ENCODE measurements around the gene CCDC15. TPM values are rescaled to one million over a fixed set of nuclear protein-coding genes. Genes with fewer than 3 reads are reported as not detected.

The CCDC15 gene
- total RNA-seq, 2 donors from 2014 or later = 3.6 to 7.1 TPM

DNA sequence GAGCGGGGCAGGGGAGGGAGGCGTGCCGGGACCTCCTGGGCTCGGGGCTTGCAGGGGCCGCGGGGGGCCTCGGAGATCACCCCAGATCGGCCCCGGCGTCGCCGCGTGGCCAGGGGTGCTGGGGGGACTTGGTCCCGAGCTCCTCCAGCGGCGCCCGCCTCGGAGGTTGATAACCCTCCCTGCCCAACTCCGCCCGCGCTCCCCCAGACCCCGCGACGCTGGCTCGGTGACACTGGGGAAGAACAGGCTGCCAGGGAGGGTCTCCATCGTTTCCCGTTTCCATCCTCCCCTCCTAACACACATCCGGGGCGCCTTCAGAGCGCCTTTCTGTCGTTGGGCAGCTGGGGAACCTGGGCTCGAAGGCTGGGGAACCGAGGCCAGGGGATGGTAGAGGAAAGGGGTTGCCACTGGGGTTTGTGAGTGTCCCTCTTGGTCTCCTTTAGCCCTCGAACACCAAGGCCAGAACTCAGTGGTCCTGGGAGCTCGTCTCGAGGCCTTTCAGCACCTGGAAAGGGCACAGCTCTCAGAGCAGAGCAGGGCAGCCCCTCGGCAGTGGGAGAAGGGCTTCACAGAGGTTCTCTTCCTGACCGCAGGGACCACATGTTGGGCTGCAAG is 109.5 kb downstream of the CCDC15 start:
- Histone ChIP-seq H3K27ac (peak overlapping the region; percentile 56 to 71), H3K9me3 (no peaks in the 10 kb centered on the region)
- intact Hi-C loops (cut with DNase I) = no loop called here

DNA sequence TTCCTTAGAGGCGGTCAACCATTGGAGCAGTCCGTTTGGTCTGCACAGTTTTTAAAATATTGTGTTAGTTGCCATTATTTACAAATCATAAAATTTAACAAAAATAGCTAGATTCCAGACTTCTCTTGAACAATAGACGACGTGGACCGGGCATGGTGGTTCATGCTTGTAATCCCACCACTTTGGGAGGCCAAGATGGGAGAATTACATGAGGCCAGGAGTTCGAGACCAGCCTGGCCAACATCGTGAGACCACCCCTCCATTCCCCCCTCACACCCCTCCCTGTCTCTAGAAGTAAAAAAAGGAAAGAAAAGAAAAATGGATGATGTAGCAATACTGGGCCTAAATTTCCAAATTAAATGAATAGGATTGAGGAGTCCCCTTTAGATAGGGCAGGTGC is 110.1 kb downstream of the CCDC15 start:
- intact Hi-C loops (cut with DNase I) = no loop called here
- H3K27ac ChIP-seq = no peak overlapping the region
- H3K36me3 ChIP-seq = no peaks in the 10 kb centered on the region
- H3K4me3 ChIP-seq = peak overlapping the region in 1 of 2 donors; percentile 50
- peaks cover 4% of the 10 kb centered on the region for H3K4me1 ChIP-seq (replicated peaks)
- TF ChIP-seq POLR2A (IDR thresholded peaks at IDR 0.05) = no peak
- TF ChIP-seq, protein P1, sequence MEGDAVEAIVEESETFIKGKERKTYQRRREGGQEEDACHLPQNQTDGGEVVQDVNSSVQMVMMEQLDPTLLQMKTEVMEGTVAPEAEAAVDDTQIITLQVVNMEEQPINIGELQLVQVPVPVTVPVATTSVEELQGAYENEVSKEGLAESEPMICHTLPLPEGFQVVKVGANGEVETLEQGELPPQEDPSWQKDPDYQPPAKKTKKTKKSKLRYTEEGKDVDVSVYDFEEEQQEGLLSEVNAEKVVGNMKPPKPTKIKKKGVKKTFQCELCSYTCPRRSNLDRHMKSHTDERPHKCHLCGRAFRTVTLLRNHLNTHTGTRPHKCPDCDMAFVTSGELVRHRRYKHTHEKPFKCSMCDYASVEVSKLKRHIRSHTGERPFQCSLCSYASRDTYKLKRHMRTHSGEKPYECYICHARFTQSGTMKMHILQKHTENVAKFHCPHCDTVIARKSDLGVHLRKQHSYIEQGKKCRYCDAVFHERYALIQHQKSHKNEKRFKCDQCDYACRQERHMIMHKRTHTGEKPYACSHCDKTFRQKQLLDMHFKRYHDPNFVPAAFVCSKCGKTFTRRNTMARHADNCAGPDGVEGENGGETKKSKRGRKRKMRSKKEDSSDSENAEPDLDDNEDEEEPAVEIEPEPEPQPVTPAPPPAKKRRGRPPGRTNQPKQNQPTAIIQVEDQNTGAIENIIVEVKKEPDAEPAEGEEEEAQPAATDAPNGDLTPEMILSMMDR (IDR thresholded peaks at IDR 0.05) = no peak
- TF ChIP-seq POLR2AphosphoS5 (IDR thresholded peaks at IDR 0.05) = no peak
- H3K27me3 ChIP-seq (replicated peaks; ENCODE audit: insufficient read depth) = no peaks in the 10 kb centered on the region
- 77% methylated on average over 7 of the region's 7 CpGs for WGBS
- no peaks in the 10 kb centered on the region for H3K9me3 ChIP-seq
- DNase-seq (ENCODE audit: low spot score) = no peak

More for the DNA sequence above, 109.5 kb downstream of the CCDC15 start:
- Histone ChIP-seq H3K27me3 (replicated peaks; ENCODE audit: insufficient read depth) (no peaks in the 10 kb centered on the region), H3K4me3 (peak overlapping the region; percentile 45 to 50), H3K36me3 (no peaks in the 10 kb centered on the region), H3K4me1 (replicated peaks) (peaks cover 4% of the 10 kb centered on the region)
- 9% methylated on average over 37 of the region's 38 CpGs for WGBS
- TF ChIP-seq, protein P1 (IDR thresholded peaks at IDR 0.05) = no peak
- TF ChIP-seq POLR2A (IDR thresholded peaks at IDR 0.05) = no peak
- TF ChIP-seq POLR2AphosphoS5 (IDR thresholded peaks at IDR 0.05) = no peak
- no peak for DNase-seq (ENCODE audit: low spot score)

DNA sequence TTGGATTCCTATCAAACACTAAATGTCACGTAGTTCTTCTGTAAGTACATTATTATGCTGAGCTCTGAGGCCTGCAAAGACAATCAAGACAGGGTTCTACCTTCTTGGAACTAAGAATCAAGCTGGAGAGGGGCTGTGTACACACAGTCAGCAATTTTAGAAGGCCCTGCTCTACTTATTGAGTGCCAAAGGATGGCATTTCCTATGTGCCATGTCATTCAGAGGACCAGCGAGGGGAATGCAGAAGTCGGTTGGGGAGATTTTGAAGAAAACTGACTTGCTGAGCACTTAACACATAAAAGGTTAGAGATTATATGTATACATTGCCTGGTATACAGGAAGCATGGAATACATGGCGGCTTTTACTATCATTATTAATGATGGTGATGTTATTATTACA is 114.4 kb downstream of the CCDC15 start:
- TF ChIP-seq, protein P1 (IDR thresholded peaks at IDR 0.05) = no peak
- TF ChIP-seq POLR2AphosphoS5 (IDR thresholded peaks at IDR 0.05) (no peak), POLR2A (IDR thresholded peaks at IDR 0.05) (no peak)
- no peaks in the 10 kb centered on the region for H3K9me3 ChIP-seq
- no peak overlapping the region for H3K4me3 ChIP-seq
- no peak for DNase-seq (ENCODE audit: low spot score)
- intact Hi-C loops (cut with DNase I) = no loop called here
- H3K27ac ChIP-seq = no peak overlapping the region
- peaks cover 4% of the 10 kb centered on the region for H3K4me1 ChIP-seq (replicated peaks)
- no peaks in the 10 kb centered on the region for H3K27me3 ChIP-seq (replicated peaks; ENCODE audit: insufficient read depth)
- WGBS = 90% methylated on average over 4 of the region's 4 CpGs
- H3K36me3 ChIP-seq = no peaks in the 10 kb centered on the region

DNA sequence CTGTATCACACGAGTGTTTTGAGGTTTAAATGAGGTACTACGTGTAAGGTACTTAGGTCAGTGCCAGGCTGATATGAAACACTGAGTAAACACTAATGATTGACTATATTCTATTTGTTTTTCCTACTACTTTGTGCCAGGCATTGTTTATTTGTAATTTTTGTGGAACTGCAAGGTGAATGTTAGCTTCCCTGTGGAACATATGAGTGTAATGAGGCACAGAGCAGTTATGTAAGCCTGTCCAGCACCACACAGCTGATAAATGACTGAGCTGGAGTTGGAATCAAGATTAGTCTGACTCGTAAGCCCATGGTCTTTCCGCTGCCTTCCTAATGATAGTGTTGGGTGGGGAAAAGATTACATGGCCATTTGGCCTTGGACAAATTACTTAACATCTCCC is 115.0 kb downstream of the CCDC15 start:
- Histone ChIP-seq H3K36me3 (no peaks in the 10 kb centered on the region), H3K4me3 (no peak overlapping the region), H3K27ac (no peak overlapping the region), H3K9me3 (no peaks in the 10 kb centered on the region), H3K4me1 (replicated peaks) (no peaks in the 10 kb centered on the region), H3K27me3 (replicated peaks; ENCODE audit: insufficient read depth) (no peaks in the 10 kb centered on the region)
- TF ChIP-seq, protein P1 (IDR thresholded peaks at IDR 0.05) = no peak
- TF ChIP-seq POLR2AphosphoS5 (IDR thresholded peaks at IDR 0.05) (no peak), POLR2A (IDR thresholded peaks at IDR 0.05) (no peak)
- 77% methylated on average over 4 of the region's 4 CpGs for WGBS
- intact Hi-C loops (cut with DNase I) = no loop called here
- DNase-seq (ENCODE audit: low spot score) = no peak

DNA sequence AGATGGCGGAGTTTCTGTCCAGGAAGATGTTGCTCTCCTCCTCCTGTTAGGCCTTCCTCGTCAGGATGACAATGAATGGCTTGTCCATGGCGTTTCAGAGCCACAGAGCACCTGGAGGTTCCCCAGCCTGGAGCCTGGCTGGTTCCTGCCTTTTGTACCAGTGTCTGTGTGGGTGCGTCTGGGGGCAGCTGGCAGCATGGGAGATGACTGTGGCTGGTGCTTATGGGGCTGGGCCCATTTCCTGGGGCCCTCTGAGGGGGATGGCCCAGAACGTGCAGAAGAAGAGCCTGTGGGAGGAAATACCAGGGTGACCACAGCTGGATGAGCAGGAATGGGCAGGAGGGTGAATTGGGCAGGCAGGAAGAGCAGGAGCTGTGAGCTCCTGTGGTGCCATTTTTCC is 115.8 kb downstream of the CCDC15 start:
- Histone ChIP-seq H3K4me3 (no peak overlapping the region), H3K9me3 (no peaks in the 10 kb centered on the region), H3K4me1 (replicated peaks) (no peaks in the 10 kb centered on the region), H3K36me3 (no peaks in the 10 kb centered on the region), H3K27ac (no peak overlapping the region), H3K27me3 (replicated peaks; ENCODE audit: insufficient read depth) (no peaks in the 10 kb centered on the region)
- DNase-seq (ENCODE audit: low spot score) = no peak
- WGBS = 68% methylated on average over 5 of the region's 5 CpGs
- intact Hi-C loops (cut with DNase I) = no loop called here
- TF ChIP-seq, protein P1 (IDR thresholded peaks at IDR 0.05) = no peak
- no peak for TF ChIP-seq POLR2AphosphoS5 (IDR thresholded peaks at IDR 0.05)
- no peak for TF ChIP-seq POLR2A (IDR thresholded peaks at IDR 0.05)
